IMR-90 (cell line): ENCODE measurements around the gene SHROOM1. TPM values are rescaled to one million over a fixed set of nuclear protein-coding genes. Genes with fewer than 3 reads are reported as not detected.

Source experiments
- ATAC-seq: fragments of 200-7000 bp; cut with Tn5 transposase; 2 replicates; pipeline ENCODE4 v1.9.1; 2020; ENCODE audit warnings: low read depth, mild to moderate bottlenecking, moderate library complexity
- BruUV-seq: library from RNA; stranded (reverse); fragments of 400-500 nt; replicated peaks from 2 replicates; lab custom pipeline; 2021; lab: Mats Ljungman, UMichigan
- CTCF ChIA-PET: fragments of 300-600 bp; formaldehyde crosslinking; extraction: SDS; loops from one replicate; lab custom pipeline; 2021; ENCODE audit warnings: antibody characterized with exemption; lab: Yijun Ruan, JAX
- POLR2A ChIA-PET: fragments of 300-600 bp; sonication (Branson Sonifier 250); formaldehyde crosslinking; loops from one replicate; lab custom pipeline; 2022; ENCODE audit warnings: antibody characterized with exemption; ENCODE audit not compliant: unreplicated experiment; lab: Charles Lee
- DNase-seq: peaks from one replicate; pipeline ENCODE4 v3.0.0; 2013
- H2AFZ ChIP-seq: replicated peaks from 2 replicates; pipeline ENCODE3; 2013; ENCODE audit warnings: low read length, mild to moderate bottlenecking; ENCODE audit not compliant: poor library complexity
- H2AK5ac ChIP-seq: 2 replicates; pipeline ENCODE4 v1.6.1; 2013; ENCODE audit warnings: low read depth, low read length, inconsistent platforms
- H2AK9ac ChIP-seq: replicated peaks from 2 replicates; pipeline ENCODE3; 2013; ENCODE audit warnings: mild to moderate bottlenecking, low read depth, low read length, moderate library complexity; ENCODE audit not compliant: poor library complexity
- H2BK120ac ChIP-seq: 2 replicates; pipeline ENCODE4 v1.6.1; 2013; ENCODE audit warnings: low read depth, low read length, inconsistent platforms
- H2BK15ac ChIP-seq: 3 replicates; pipeline ENCODE4 v1.6.1; 2013; ENCODE audit warnings: low read depth, low read length, inconsistent platforms
- H2BK20ac ChIP-seq: 2 replicates; pipeline ENCODE4 v1.6.1; 2013; ENCODE audit warnings: low read depth, mild to moderate bottlenecking, inconsistent platforms, low read length, moderate library complexity
- H2BK5ac ChIP-seq: 2 replicates; pipeline ENCODE4 v1.6.1; 2013; ENCODE audit warnings: mild to moderate bottlenecking, low read depth, low read length, inconsistent platforms; ENCODE audit not compliant: poor library complexity, severe bottlenecking
- H3K14ac ChIP-seq: replicated peaks from 2 replicates; pipeline ENCODE4 v1.6.1; 2013; ENCODE audit warnings: low read depth, low read length, inconsistent platforms
- H3K18ac ChIP-seq: 2 replicates; pipeline ENCODE4 v1.6.1; 2013; ENCODE audit warnings: low read depth, low read length, control low read depth
- H3K23ac ChIP-seq: 2 replicates; pipeline ENCODE4 v1.6.1; 2013; ENCODE audit warnings: low read depth, low read length, inconsistent platforms
- H3K27ac ChIP-seq: 2 replicates; pipeline ENCODE4 v1.5.1; 2013; ENCODE audit warnings: mild to moderate bottlenecking, control low read depth, low read length; ENCODE audit not compliant: insufficient read depth
- H3K27me3 ChIP-seq: 2 replicates; pipeline ENCODE4 v1.6.1; 2013; ENCODE audit warnings: low read length; ENCODE audit not compliant: control insufficient read depth, insufficient read depth
- H3K36me3 ChIP-seq: 2 replicates; pipeline ENCODE4 v1.6.1; 2013; ENCODE audit warnings: low read length, mixed read lengths; ENCODE audit not compliant: control insufficient read depth, insufficient read depth
- H3K4ac ChIP-seq: 2 replicates; pipeline ENCODE4 v1.6.1; 2013; ENCODE audit warnings: low read depth, low read length, inconsistent platforms
- H3K4me1 ChIP-seq: 2 replicates; pipeline ENCODE4 v1.6.1; 2013; ENCODE audit warnings: low read length, mixed read lengths; ENCODE audit not compliant: control insufficient read depth, insufficient read depth
- H3K4me2 ChIP-seq: 2 replicates; pipeline ENCODE4 v1.6.1; 2013; ENCODE audit warnings: low read depth, mild to moderate bottlenecking, control low read depth, low read length, moderate library complexity
- H3K4me3 ChIP-seq: 2 replicates; pipeline ENCODE4 v1.5.1; 2013; ENCODE audit warnings: low read depth, mild to moderate bottlenecking, control low read depth, low read length, moderate library complexity; ENCODE audit not compliant: insufficient read depth
- H3K56ac ChIP-seq: 2 replicates; pipeline ENCODE4 v1.6.1; 2013; ENCODE audit warnings: low read length, inconsistent platforms; ENCODE audit not compliant: insufficient read depth; ENCODE audit errors: extremely low read depth
- H3K79me1 ChIP-seq, 2 experiments: 2 replicates each; pipeline ENCODE4 v1.6.1; 2013; ENCODE audit warnings: low read length in 2 of 2, inconsistent platforms in 1 of 2, low read depth in 1 of 2
- H3K9ac ChIP-seq: 2 replicates; pipeline ENCODE4 v1.6.1; 2013; ENCODE audit warnings: low read depth, low read length, control low read depth
- H3K9me1 ChIP-seq: 2 replicates; pipeline ENCODE4 v1.6.1; 2013; ENCODE audit warnings: low read length, inconsistent platforms; ENCODE audit not compliant: insufficient read depth
- H3K9me3 ChIP-seq: 2 replicates; pipeline ENCODE4 v1.6.1; 2013; ENCODE audit warnings: low read length; ENCODE audit not compliant: control insufficient read depth, insufficient read depth
- H4K20me1 ChIP-seq: 2 replicates; pipeline ENCODE4 v1.6.1; 2013; ENCODE audit warnings: low read length, inconsistent platforms; ENCODE audit not compliant: insufficient read depth
- H4K5ac ChIP-seq: 2 replicates; pipeline ENCODE4 v1.6.1; 2013; ENCODE audit warnings: mild to moderate bottlenecking, low read depth, low read length, control low read depth
- H4K8ac ChIP-seq, 2 experiments: 2 replicates each; pipeline ENCODE4 v1.6.1; 2013; ENCODE audit warnings: low read depth in 2 of 2, low read length in 2 of 2, control low read depth in 1 of 2, inconsistent platforms in 1 of 2
- H4K91ac ChIP-seq: 2 replicates; pipeline ENCODE4 v1.6.1; 2013; ENCODE audit warnings: low read depth, low read length, inconsistent platforms; ENCODE audit not compliant: insufficient read depth
- MAFK ChIP-seq: IDR thresholded peaks from 2 replicates; pipeline ENCODE4 v1.6.1; 2012; ENCODE audit warnings: low read depth, low read length, improper control_type of control experiment
- NFE2L2 ChIP-seq: fragments of 150-350 bp; IDR thresholded peaks from 2 replicates; pipeline ENCODE4 v1.6.1; 2016; ENCODE audit warnings: low read depth, mild to moderate bottlenecking, low read length
- RAD21 ChIP-seq: IDR thresholded peaks from 2 replicates; pipeline ENCODE4 v1.6.1; 2012; ENCODE audit warnings: low read length, improper control_type of control experiment
- SMC3 ChIP-seq: fragments of 150-350 bp; IDR thresholded peaks from 2 replicates; pipeline ENCODE4 v1.6.1; 2016; ENCODE audit warnings: low read depth, mild to moderate bottlenecking, antibody characterized with exemption, low read length, moderate library complexity
- WGBS, 2 experiments: methylation state at CpG; one replicate each; pipeline versions ENCODE4 v1.1.5 to v1.1.7; 2013; ENCODE audit warnings: missing lambda C conversion rate in 2 of 2; ENCODE audit not compliant: insufficient read length in 1 of 2; ENCODE audit errors: extremely low coverage in 2 of 2; 5-methylcytosine and 5-hydroxymethylcytosine counted together
- dilution Hi-C: fragments of 300-500 bp; cut with HindIII; formaldehyde crosslinking; loops from one replicate; pipeline ENCODE4 v1.14.3; 2018; ENCODE audit warnings: low sequenced_read_pairs; ENCODE audit not compliant: unreplicated experiment
- in situ Hi-C: fragments of 300-500 bp; cut with MboI; formaldehyde crosslinking; loops from 3 replicates; pipeline ENCODE4 v1.14.3; 2019; ENCODE audit warnings: low sequenced_read_pairs, inconsistent platforms, mixed read lengths
- intact Hi-C: fragments of 100-400 bp; cut with micrococcal nuclease; formaldehyde crosslinking; loops from 2 replicates; pipeline ENCODE4 v1.10.0; 2022
- polyA plus RNA-seq, 3 experiments: library from polyadenylated mRNA; depleted of rRNA; stranded (reverse); fragments of >200 nt; gene quantifications; 2 replicates each; pipeline ENCODE4 v1.2.3, GENCODE V29; 2012; ENCODE audit warnings: low replicate concordance in 1 of 3
- total RNA-seq: library from RNA; depleted of rRNA; stranded (reverse); fragments of >200 nt; gene quantifications from 2 replicates; pipeline ENCODE4 v1.2.3, GENCODE V29; 2012

SHROOM1 gene
- total and polyA plus RNA-seq, 2 of the 4 experiments (the other 2 are of a cell fraction) = 1.4 to 6.3 TPM

DNA sequence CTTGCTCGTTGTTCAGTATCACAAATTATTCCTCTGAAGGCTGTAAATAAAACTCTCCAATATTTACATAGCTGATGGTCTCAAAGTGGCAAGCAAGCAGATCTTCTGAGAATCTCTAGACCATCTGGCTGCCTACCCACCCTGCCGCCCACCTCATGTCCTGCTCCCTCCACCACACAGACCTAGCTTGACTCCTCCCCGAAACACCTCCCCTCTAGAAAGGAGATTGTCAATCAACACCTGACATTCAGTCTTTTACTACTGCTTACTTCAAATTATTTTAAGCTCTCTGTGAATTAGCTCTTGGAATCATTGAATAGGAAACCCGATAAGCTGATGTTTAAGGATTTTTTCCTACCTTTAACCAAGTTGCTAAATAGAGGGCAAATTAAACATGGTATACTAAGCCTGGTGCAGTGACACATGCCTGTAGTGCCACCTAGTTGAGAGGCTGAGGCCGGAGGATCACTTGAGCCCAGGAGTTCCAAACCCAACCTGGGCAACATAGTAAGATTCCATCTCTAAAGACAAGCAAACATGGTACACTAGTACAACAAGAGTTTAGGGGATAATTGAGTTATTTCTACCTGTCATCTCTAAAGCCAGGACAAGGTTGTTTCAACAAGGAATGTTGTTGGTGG, 28.3 kb downstream of the SHROOM1 start:
- no peak for ATAC-seq
- H3K18ac ChIP-seq = no peak overlapping the region
- no peaks in the 10 kb centered on the region; the same call in 1 of the 2 replicates for H3K9me1 ChIP-seq
- no peak overlapping the region for H2BK15ac ChIP-seq
- H4K5ac ChIP-seq = no peak overlapping the region
- in situ Hi-C loops (no loop called here), intact Hi-C loops (no loop called here), dilution Hi-C loops (no loop called here)
- H3K4me3 ChIP-seq = no peak overlapping the region
- 78% methylated on average over 1 of the region's 5 CpGs; no CpG with 5 or more reads in 1 of the 2 experiments for WGBS, 2 experiments
- DNase-seq = no peak
- no peak overlapping the region for H2BK20ac ChIP-seq
- H2AK5ac ChIP-seq = no peak overlapping the region
- H3K4ac ChIP-seq = no peak overlapping the region
- no peak overlapping the region for H2BK120ac ChIP-seq
- no peaks in the 10 kb centered on the region for H3K9me3 ChIP-seq
- H3K4me1 ChIP-seq = 0 out of 2 replicates have a peak, but pooled peaks cover 2% of the 10 kb centered on the region
- H3K79me1 ChIP-seq = no peaks in the 10 kb centered on the region
- H3K27me3 ChIP-seq = peaks cover 19% of the 10 kb centered on the region
- H3K36me3 ChIP-seq = no peaks in the 10 kb centered on the region
- no peak overlapping the region for H3K14ac ChIP-seq
- no peak overlapping the region for H2BK5ac ChIP-seq
- no peak overlapping the region for H3K4me2 ChIP-seq
- H2AFZ ChIP-seq = no peak overlapping the region
- H2AK9ac ChIP-seq = no peak overlapping the region
- CTCF ChIA-PET = interaction anchor here (0.7 to 1.9 kb wide), 2 partner anchors 15 to 18 kb away, joined by 4 read pairs; no protein-coding TSS in a partner anchor
- no peak overlapping the region for H3K23ac ChIP-seq
- no peak overlapping the region for H4K91ac ChIP-seq
- no TSS peak for BruUV-seq
- H3K56ac ChIP-seq = no peak overlapping the region
- no peak overlapping the region for H4K8ac ChIP-seq
- POLR2A ChIA-PET = no interaction called here
- H3K9ac ChIP-seq = no peak overlapping the region
- no peak for TF ChIP-seq RAD21
- no peak for TF ChIP-seq NFE2L2
- TF ChIP-seq SMC3 = no peak
- TF ChIP-seq MAFK = no peak
- no peak overlapping the region for H3K27ac ChIP-seq
- no peaks in the 10 kb centered on the region for H4K20me1 ChIP-seq
